IPS-15b (cell line): ENCODE results near the gene FAM149B1.

ENCODE experiments used
- H3K27me3 ChIP-seq: one replicate; pipeline ENCODE4 v1.6.1; 2013; ENCODE audit warnings: low read length; ENCODE audit not compliant: control insufficient read depth, insufficient read depth
- H3K36me3 ChIP-seq: one replicate; pipeline ENCODE4 v1.6.1; 2013; ENCODE audit warnings: low read length; ENCODE audit not compliant: control insufficient read depth, insufficient read depth
- H3K4me1 ChIP-seq: one replicate; pipeline ENCODE4 v1.6.1; 2013; ENCODE audit warnings: mild to moderate bottlenecking, low read length; ENCODE audit not compliant: control insufficient read depth, insufficient read depth
- H3K4me3 ChIP-seq: one replicate; pipeline ENCODE4 v1.5.1; 2013; ENCODE audit warnings: low read depth, low read length
- H3K9ac ChIP-seq: one replicate; pipeline ENCODE4 v1.6.1; 2013; ENCODE audit warnings: low read depth, mild to moderate bottlenecking, low read length
- H3K9me3 ChIP-seq: one replicate; pipeline ENCODE4 v1.6.1; 2013; ENCODE audit warnings: mild to moderate bottlenecking, low read length; ENCODE audit not compliant: control insufficient read depth, insufficient read depth

Gene FAM149B1

GRCh38 chr10:73182568-73182967, 14.6 kb downstream of the FAM149B1 start:
- H3K36me3 ChIP-seq = no peaks in the 10 kb centered on the region
- no peak overlapping the region for H3K4me3 ChIP-seq
- H3K27me3 ChIP-seq = no peaks in the 10 kb centered on the region
- H3K9ac ChIP-seq = no peak overlapping the region
- no peaks in the 10 kb centered on the region for H3K4me1 ChIP-seq
- no peaks in the 10 kb centered on the region for H3K9me3 ChIP-seq

DNA sequence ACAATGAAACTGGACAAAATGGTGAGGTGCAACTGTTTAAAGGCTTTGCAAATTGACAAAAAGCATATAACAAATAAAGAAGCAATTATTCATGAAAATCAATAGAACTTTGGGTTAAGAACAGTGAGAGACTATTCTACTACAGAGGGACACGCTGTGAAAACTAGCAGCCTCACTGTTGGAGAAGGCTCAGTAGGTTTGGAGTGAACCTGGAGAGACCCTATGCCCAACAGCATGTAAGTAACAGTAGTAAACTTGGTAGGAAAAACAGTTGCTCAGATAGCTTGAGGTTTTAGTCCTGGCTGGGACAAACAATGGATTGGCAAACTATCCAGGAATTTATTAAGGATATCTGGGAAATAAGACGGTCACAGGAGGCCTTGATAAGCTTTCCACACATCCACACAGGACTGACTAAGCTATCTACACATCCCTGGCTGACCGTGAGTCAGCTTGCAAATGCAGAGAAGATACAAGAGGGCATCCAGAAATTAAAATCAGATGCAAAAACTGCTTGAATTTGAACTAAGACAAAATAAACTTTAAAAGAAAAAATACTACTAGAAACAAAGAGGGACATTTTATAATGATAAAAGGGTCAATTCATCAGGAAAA, 15.9 kb downstream of the FAM149B1 start:
- no peaks in the 10 kb centered on the region for H3K36me3 ChIP-seq
- no peaks in the 10 kb centered on the region for H3K9me3 ChIP-seq
- H3K27me3 ChIP-seq = no peaks in the 10 kb centered on the region
- no peaks in the 10 kb centered on the region for H3K4me1 ChIP-seq
- H3K9ac ChIP-seq = no peak overlapping the region
- H3K4me3 ChIP-seq = no peak overlapping the region

DNA sequence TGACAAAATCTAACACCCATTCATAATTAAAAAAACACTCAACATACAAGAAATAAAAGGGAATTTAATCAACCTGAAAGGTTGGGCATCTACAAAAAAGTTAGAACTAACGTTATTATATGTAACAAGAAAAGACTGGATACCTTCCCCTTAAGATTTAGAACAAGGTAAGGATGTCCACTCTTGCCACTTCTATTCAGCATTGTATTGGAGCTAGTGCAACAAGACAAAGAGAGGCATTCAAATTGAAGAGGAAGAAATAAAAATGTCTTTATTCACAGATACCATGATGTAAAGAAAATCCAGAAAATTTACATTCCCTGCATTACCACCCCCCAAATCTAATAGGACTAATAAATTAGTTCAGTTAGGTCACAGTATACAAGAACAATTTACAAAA, 18.3 kb downstream of the FAM149B1 start:
- no peaks in the 10 kb centered on the region for H3K27me3 ChIP-seq
- no peak overlapping the region for H3K4me3 ChIP-seq
- no peaks in the 10 kb centered on the region for H3K36me3 ChIP-seq
- H3K4me1 ChIP-seq = no peaks in the 10 kb centered on the region
- H3K9me3 ChIP-seq = no peaks in the 10 kb centered on the region
- H3K9ac ChIP-seq = no peak overlapping the region

DNA sequence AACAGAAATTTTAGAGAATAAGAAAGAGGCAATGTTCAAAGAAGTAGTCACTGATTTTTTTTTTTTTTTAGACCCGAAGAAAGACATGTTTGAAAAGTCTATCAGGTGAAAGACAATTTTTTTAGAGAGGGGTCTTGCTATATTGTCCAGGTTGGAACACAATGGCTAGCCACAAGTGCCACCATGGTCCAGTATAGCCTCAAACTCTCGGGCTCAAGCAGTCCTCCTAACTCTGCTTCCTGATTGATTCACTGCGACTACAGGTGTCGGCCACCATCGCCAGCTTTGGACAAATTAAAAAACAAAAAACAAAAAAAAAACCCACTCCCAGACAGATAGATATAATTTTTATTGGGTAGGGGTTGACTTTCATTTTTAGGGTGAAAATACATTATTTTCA, 22.3 kb downstream of the FAM149B1 start:
- Histone ChIP-seq H3K4me1 (no peaks in the 10 kb centered on the region), H3K36me3 (no peaks in the 10 kb centered on the region), H3K27me3 (no peaks in the 10 kb centered on the region), H3K9ac (no peak overlapping the region), H3K4me3 (no peak overlapping the region), H3K9me3 (no peaks in the 10 kb centered on the region)

GRCh38 chr10:73205081-73205480, 37.2 kb downstream of the FAM149B1 start:
- H3K36me3 ChIP-seq = no peaks in the 10 kb centered on the region
- H3K4me3 ChIP-seq = no peak overlapping the region
- H3K9ac ChIP-seq = no peak overlapping the region
- H3K27me3 ChIP-seq = no peaks in the 10 kb centered on the region
- H3K4me1 ChIP-seq = no peaks in the 10 kb centered on the region
- peaks cover 15% of the 10 kb centered on the region for H3K9me3 ChIP-seq

DNA sequence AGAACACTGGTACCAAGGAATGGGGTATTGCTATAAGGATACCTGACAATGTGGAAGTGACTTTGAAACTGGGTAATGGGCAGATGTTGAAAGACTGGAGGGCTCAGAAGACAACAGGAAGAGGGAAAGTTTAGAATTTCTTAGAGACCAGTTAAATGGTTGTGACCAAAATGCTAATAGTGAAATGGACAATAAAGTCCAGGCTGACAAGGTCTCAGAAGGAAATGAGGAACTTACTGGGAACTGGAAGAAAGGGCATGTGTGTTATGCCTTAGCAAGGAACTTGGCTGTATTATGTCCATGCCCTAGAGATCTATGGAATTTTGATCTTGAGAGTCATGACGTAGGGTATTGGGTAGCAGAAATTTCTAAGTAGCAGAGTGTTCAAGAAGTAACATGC, 38.0 kb downstream of the FAM149B1 start:
- Histone ChIP-seq H3K4me1 (no peaks in the 10 kb centered on the region), H3K36me3 (no peaks in the 10 kb centered on the region), H3K27me3 (no peaks in the 10 kb centered on the region), H3K4me3 (no peak overlapping the region), H3K9ac (no peak overlapping the region), H3K9me3 (peaks cover 15% of the 10 kb centered on the region)

GRCh38 chr10:73206385-73206784, 38.5 kb downstream of the FAM149B1 start:
- Histone ChIP-seq H3K9ac (no peak overlapping the region), H3K4me1 (no peaks in the 10 kb centered on the region), H3K9me3 (peaks cover 15% of the 10 kb centered on the region), H3K36me3 (no peaks in the 10 kb centered on the region), H3K27me3 (no peaks in the 10 kb centered on the region), H3K4me3 (no peak overlapping the region)

- H3K27me3 ChIP-seq = no peaks in the 10 kb centered on the region
- peaks cover 15% of the 10 kb centered on the region for H3K9me3 ChIP-seq
- no peaks in the 10 kb centered on the region for H3K36me3 ChIP-seq
- H3K9ac ChIP-seq = no peak overlapping the region
- H3K4me1 ChIP-seq = no peaks in the 10 kb centered on the region
- H3K4me3 ChIP-seq = no peak overlapping the region
These were observed 40.0 kb downstream of the FAM149B1 start for GRCh38 chr10:73207883-73208282.

GRCh38 chr10:73209705-73210104, 41.8 kb downstream of the FAM149B1 start:
- Histone ChIP-seq H3K4me1 (no peaks in the 10 kb centered on the region), H3K9me3 (peaks cover 15% of the 10 kb centered on the region), H3K36me3 (no peaks in the 10 kb centered on the region), H3K9ac (no peak overlapping the region), H3K4me3 (no peak overlapping the region), H3K27me3 (no peaks in the 10 kb centered on the region)

DNA sequence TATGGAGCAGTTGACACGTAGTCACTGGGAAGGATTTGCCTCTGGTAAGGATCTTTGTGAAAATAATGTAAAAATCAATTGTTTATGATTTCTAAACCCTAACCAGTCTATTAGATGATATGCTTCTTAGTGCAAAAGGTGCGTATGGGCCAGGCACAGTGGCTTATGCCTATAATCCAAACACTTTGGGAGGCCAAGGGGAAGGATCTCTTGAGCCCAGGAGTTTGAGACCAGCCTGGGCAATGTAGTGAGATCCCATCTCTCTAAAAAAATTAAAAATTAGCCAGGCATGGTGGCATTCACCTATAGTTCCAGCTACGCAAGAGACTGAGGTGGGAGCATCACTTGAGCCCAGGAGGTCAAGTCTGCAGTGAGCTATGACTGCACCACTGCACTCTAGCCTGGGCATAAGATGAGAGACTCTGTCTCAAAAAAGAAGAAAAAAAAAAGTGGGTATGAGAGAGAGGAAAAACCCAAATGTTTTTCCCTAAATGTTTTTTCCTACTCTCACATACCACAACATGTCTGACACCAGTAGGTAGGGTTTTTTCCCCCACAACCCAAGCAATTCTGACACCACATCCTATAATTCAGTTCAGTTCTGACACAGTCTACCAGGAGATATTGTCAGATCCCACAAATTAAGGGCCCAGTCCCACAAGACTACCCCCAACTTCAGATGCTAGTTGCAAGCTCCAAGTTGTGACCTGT, 42.6 kb downstream of the FAM149B1 start:
- Histone ChIP-seq H3K27me3 (no peaks in the 10 kb centered on the region), H3K36me3 (no peaks in the 10 kb centered on the region), H3K4me3 (no peak overlapping the region), H3K9me3 (peaks cover 15% of the 10 kb centered on the region), H3K4me1 (no peaks in the 10 kb centered on the region), H3K9ac (no peak overlapping the region)

GRCh38 chr10:73211106-73211811, 43.3 kb downstream of the FAM149B1 start:
- Histone ChIP-seq H3K27me3 (no peaks in the 10 kb centered on the region), H3K4me1 (no peaks in the 10 kb centered on the region), H3K36me3 (no peaks in the 10 kb centered on the region), H3K9me3 (peaks cover 12% of the 10 kb centered on the region), H3K9ac (no peak overlapping the region), H3K4me3 (no peak overlapping the region)

- no peaks in the 10 kb centered on the region for H3K4me1 ChIP-seq
These were observed 47.8 kb downstream of the FAM149B1 start for GRCh38 chr10:73215749-73216148.

More at GRCh38 chr10:73215749-73216148, 47.8 kb downstream of the FAM149B1 start:
- Histone ChIP-seq H3K9ac (no peak overlapping the region), H3K27me3 (no peaks in the 10 kb centered on the region), H3K9me3 (no peaks in the 10 kb centered on the region), H3K36me3 (no peaks in the 10 kb centered on the region), H3K4me3 (no peak overlapping the region)
